ENCODE measurements around the gene PDIK1L. TPM values are rescaled to one million over a fixed set of nuclear protein-coding genes. Genes with fewer than 3 reads are reported as not detected.

The PDIK1L gene
- total and polyA plus RNA-seq, 4 donors: 3.2 to 9.2 (median 4.8) TPM

DNA sequence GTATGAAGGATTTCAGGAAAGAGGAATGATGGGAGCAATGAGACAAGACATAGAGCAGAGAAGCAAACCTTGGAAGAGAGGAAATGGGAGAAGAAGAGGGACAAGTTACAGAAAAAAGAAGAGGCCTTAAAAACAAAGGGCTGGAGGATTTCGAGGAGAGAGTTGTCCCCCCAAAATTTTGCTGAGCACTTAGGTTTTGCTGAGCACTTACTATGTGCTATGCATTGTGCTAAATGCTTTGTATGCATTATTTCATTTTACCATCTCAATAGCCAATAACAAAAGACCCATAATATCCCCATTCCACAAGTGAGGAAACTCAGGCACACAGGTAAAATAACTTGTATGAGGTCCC is 41.7 kb upstream of the PDIK1L start:
- Histone ChIP-seq H3K27ac (ENCODE audit: low read depth in 1 of 2, low read length in 2 of 2) (no peak overlapping the region), H3K4me3 (ENCODE audit: low read depth in 1 of 3, low read length in 3 of 3) (no peak overlapping the region), H3K4me1 (ENCODE audit: control insufficient read depth in 4 of 4, insufficient read depth in 4 of 4, low read length in 3 of 4) (peaks cover 2 to 13% (median 10%) of the 10 kb centered on the region in 4 donors), H3K9ac (ENCODE audit: low read depth in 1 of 2, low read length in 2 of 2) (no peak overlapping the region), H3K9me3 (ENCODE audit: control insufficient read depth in 4 of 4, low read length in 3 of 4) (no peaks in the 10 kb centered on the region), H3K36me3 (ENCODE audit: control insufficient read depth in 4 of 4, insufficient read depth in 3 of 4, low read depth in 1 of 4, low read length in 3 of 4) (no peaks in the 10 kb centered on the region), H3K27me3 (ENCODE audit: control insufficient read depth in 4 of 4, insufficient read depth in 4 of 4, low read length in 3 of 4) (no peaks in the 10 kb centered on the region)
- WGBS: 72% methylated on average over 1 of the region's 1 CpG
- TF ChIP-seq FOXA2 (IDR thresholded peaks at IDR 0.05) (no peak), HNF4G (IDR thresholded peaks at IDR 0.05) (no peak), NR2F2 (IDR thresholded peaks at IDR 0.05) (no peak), EGR1 (IDR thresholded peaks at IDR 0.05; ENCODE audit: low read depth in 2 of 2) (no peak), GABPA (IDR thresholded peaks at IDR 0.05 in 1 of 2, conservative IDR thresholded peaks at IDR 0.05 in 1 of 2) (no peak), JUND (IDR thresholded peaks at IDR 0.05) (no peak), HNF4A (conservative IDR thresholded peaks at IDR 0.05) (no peak), TAF1 (conservative IDR thresholded peaks at IDR 0.05) (no peak), MAX (IDR thresholded peaks at IDR 0.05) (no peak), RXRA (IDR thresholded peaks at IDR 0.05) (no peak), YY1 (IDR thresholded peaks at IDR 0.05) (no peak), FOXA1 (IDR thresholded peaks at IDR 0.05) (no peak), SP1 (IDR thresholded peaks at IDR 0.05) (no peak), ZBTB33 (IDR thresholded peaks at IDR 0.05) (no peak), RAD21 (IDR thresholded peaks at IDR 0.05) (no peak)
- TF ChIP-seq, protein P1, sequence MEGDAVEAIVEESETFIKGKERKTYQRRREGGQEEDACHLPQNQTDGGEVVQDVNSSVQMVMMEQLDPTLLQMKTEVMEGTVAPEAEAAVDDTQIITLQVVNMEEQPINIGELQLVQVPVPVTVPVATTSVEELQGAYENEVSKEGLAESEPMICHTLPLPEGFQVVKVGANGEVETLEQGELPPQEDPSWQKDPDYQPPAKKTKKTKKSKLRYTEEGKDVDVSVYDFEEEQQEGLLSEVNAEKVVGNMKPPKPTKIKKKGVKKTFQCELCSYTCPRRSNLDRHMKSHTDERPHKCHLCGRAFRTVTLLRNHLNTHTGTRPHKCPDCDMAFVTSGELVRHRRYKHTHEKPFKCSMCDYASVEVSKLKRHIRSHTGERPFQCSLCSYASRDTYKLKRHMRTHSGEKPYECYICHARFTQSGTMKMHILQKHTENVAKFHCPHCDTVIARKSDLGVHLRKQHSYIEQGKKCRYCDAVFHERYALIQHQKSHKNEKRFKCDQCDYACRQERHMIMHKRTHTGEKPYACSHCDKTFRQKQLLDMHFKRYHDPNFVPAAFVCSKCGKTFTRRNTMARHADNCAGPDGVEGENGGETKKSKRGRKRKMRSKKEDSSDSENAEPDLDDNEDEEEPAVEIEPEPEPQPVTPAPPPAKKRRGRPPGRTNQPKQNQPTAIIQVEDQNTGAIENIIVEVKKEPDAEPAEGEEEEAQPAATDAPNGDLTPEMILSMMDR (IDR thresholded peaks at IDR 0.05; ENCODE audit: low read depth, low read length, missing input control): no peak
- TF ChIP-seq, protein P2, sequence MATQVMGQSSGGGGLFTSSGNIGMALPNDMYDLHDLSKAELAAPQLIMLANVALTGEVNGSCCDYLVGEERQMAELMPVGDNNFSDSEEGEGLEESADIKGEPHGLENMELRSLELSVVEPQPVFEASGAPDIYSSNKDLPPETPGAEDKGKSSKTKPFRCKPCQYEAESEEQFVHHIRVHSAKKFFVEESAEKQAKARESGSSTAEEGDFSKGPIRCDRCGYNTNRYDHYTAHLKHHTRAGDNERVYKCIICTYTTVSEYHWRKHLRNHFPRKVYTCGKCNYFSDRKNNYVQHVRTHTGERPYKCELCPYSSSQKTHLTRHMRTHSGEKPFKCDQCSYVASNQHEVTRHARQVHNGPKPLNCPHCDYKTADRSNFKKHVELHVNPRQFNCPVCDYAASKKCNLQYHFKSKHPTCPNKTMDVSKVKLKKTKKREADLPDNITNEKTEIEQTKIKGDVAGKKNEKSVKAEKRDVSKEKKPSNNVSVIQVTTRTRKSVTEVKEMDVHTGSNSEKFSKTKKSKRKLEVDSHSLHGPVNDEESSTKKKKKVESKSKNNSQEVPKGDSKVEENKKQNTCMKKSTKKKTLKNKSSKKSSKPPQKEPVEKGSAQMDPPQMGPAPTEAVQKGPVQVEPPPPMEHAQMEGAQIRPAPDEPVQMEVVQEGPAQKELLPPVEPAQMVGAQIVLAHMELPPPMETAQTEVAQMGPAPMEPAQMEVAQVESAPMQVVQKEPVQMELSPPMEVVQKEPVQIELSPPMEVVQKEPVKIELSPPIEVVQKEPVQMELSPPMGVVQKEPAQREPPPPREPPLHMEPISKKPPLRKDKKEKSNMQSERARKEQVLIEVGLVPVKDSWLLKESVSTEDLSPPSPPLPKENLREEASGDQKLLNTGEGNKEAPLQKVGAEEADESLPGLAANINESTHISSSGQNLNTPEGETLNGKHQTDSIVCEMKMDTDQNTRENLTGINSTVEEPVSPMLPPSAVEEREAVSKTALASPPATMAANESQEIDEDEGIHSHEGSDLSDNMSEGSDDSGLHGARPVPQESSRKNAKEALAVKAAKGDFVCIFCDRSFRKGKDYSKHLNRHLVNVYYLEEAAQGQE (IDR thresholded peaks at IDR 0.05): no peak
- TF ChIP-seq, protein P3, sequence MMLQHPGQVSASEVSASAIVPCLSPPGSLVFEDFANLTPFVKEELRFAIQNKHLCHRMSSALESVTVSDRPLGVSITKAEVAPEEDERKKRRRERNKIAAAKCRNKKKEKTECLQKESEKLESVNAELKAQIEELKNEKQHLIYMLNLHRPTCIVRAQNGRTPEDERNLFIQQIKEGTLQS (IDR thresholded peaks at IDR 0.05): no peak
- no peak for DNase-seq (ENCODE audit: low spot score)

Measured in liver (tissue), 9 donors.